ENCODE data around the gene TBKBP1. TPM values are rescaled to one million over a fixed set of nuclear protein-coding genes. Genes with fewer than 3 reads are reported as not detected.

TBKBP1 gene
- total RNA-seq, 1 donor from 2014 or later, result 13.6 TPM

DNA sequence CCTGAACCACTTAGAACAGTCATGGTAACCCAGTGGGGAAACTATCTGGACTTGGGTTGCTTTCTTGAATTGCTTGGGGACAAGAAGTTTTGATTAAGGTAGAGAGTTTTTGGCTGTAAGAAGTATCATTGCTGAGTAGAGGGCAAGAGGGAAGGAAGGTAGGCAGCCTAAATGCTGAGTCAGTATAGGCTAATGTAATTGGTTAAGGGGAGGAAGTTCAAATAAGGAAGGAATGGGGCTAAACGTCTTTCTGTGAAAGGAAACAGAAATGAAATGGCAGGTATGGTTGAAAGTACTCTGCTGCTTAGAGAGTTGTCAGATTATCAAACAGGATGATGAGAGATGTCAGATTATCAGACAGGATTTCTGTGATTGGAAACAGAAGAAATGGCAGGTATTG lies 23.9 kb upstream of the TBKBP1 start:
- Mint-ChIP-seq H3K4me3 (ENCODE audit: unreplicated experiment) (no peak overlapping the region), H3K36me3 (ENCODE audit: low read depth) (peaks cover 61% of the 10 kb centered on the region), H3K9me3 (ENCODE audit: low read depth) (no peaks in the 10 kb centered on the region), H3K27me3 (ENCODE audit: low read depth) (no peaks in the 10 kb centered on the region), H3K27ac (ENCODE audit: unreplicated experiment) (peak overlapping the region; percentile 36), H3K4me1 (ENCODE audit: low read depth) (no peaks in the 10 kb centered on the region)
- DNase-seq (ENCODE audit: low spot score), result no peak
- TF ChIP-seq, protein P1, sequence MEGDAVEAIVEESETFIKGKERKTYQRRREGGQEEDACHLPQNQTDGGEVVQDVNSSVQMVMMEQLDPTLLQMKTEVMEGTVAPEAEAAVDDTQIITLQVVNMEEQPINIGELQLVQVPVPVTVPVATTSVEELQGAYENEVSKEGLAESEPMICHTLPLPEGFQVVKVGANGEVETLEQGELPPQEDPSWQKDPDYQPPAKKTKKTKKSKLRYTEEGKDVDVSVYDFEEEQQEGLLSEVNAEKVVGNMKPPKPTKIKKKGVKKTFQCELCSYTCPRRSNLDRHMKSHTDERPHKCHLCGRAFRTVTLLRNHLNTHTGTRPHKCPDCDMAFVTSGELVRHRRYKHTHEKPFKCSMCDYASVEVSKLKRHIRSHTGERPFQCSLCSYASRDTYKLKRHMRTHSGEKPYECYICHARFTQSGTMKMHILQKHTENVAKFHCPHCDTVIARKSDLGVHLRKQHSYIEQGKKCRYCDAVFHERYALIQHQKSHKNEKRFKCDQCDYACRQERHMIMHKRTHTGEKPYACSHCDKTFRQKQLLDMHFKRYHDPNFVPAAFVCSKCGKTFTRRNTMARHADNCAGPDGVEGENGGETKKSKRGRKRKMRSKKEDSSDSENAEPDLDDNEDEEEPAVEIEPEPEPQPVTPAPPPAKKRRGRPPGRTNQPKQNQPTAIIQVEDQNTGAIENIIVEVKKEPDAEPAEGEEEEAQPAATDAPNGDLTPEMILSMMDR (IDR thresholded peaks at IDR 0.05), result no peak

DNA sequence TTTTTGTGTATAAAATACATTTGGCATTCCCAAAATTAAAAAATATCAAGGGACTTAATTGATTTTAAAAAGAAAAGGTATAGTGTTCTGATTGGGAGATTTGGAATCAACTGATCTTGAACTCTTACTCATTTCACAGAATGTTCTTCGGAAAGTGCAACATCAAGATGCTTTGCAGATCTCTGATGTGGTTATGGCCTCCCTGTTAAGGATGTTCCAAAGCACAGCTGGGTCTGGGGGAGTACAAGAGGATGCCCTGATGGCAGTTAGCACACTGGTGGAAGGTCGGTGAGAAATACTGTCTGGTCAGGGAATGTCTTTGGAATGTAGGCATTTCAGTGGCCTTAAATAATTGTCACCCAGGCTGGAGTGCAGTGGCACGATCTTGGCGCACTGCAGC lies 19.5 kb upstream of the TBKBP1 start:
- no peak for DNase-seq (ENCODE audit: low spot score)
- Mint-ChIP-seq H3K27ac (ENCODE audit: unreplicated experiment) (no peak overlapping the region), H3K4me1 (ENCODE audit: low read depth) (no peaks in the 10 kb centered on the region), H3K4me3 (ENCODE audit: unreplicated experiment) (no peak overlapping the region), H3K27me3 (ENCODE audit: low read depth) (no peaks in the 10 kb centered on the region), H3K36me3 (ENCODE audit: low read depth) (peaks cover 62% of the 10 kb centered on the region), H3K9me3 (ENCODE audit: low read depth) (no peaks in the 10 kb centered on the region)
- TF ChIP-seq, protein P1 (IDR thresholded peaks at IDR 0.05), result no peak

DNA sequence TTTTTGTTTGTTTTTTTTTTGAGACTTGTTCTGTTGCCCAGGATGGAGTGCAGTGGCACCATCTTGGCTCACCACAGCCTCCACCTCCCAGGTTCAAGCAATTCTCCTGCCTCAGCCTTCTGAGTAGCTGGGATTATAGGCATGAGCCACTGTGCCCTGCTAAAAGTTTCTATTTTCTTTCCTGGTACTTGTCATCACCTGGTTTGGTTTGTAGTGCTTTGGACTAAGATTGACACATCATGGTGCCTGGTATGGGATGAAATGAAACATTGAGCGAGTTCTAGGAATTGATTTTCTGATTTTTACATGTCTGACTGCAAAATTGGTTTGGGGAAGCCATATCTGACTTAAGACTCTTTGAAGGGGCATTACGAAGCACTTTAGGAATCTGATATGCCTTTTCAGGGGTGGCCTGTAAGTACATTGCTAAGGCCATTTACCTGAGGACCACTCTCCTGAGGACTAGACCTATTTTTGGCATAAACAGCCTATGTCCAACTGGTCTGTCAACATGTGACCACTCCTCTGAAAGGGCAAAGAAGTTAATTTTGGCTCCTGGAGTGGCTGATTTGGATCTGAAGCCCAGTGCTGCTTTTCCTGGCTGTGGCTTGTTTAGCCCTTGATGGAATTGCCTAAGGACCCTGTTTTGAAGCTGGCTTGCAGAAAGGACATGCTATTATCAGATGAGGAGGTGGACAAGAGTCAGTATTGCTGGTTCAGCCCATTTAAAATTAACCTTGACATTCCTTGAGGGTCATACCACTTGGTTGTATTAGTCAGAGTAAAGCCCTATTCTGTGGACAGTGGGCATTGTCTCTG lies 18.4 kb upstream of the TBKBP1 start:
- peaks cover 61% of the 10 kb centered on the region for H3K36me3 Mint-ChIP-seq (ENCODE audit: low read depth)

DNA sequence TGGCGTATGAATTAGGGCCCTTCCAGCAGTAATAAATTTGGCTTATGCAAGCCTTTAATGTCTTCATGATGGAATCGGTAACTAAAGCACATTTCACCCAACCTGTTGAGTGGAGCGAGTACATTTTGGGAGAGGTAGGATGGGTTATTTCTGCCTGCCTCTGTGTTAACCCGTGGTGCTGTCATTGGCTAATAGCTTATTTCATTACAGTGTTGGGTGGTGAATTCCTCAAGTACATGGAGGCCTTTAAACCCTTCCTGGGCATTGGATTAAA lies 17.8 kb upstream of the TBKBP1 start:
- no peaks in the 10 kb centered on the region for H3K4me1 Mint-ChIP-seq (ENCODE audit: low read depth)
- DNase-seq (ENCODE audit: low spot score), result no peak
- H3K4me3 Mint-ChIP-seq (ENCODE audit: unreplicated experiment), result no peak overlapping the region
- TF ChIP-seq, protein P1 (IDR thresholded peaks at IDR 0.05), result no peak
- H3K36me3 Mint-ChIP-seq (ENCODE audit: low read depth), result peaks cover 62% of the 10 kb centered on the region
- no peaks in the 10 kb centered on the region for H3K9me3 Mint-ChIP-seq (ENCODE audit: low read depth)
- no peaks in the 10 kb centered on the region for H3K27me3 Mint-ChIP-seq (ENCODE audit: low read depth)
- H3K27ac Mint-ChIP-seq (ENCODE audit: unreplicated experiment), result no peak overlapping the region

More for the DNA sequence above, 18.4 kb upstream of the TBKBP1 start:
- DNase-seq (ENCODE audit: low spot score), result no peak
- no peak overlapping the region for H3K27ac Mint-ChIP-seq (ENCODE audit: unreplicated experiment)
- no peaks in the 10 kb centered on the region for H3K9me3 Mint-ChIP-seq (ENCODE audit: low read depth)
- H3K4me1 Mint-ChIP-seq (ENCODE audit: low read depth), result no peaks in the 10 kb centered on the region
- no peaks in the 10 kb centered on the region for H3K27me3 Mint-ChIP-seq (ENCODE audit: low read depth)
- no peak overlapping the region for H3K4me3 Mint-ChIP-seq (ENCODE audit: unreplicated experiment)
- TF ChIP-seq, protein P1 (IDR thresholded peaks at IDR 0.05), result no peak

DNA sequence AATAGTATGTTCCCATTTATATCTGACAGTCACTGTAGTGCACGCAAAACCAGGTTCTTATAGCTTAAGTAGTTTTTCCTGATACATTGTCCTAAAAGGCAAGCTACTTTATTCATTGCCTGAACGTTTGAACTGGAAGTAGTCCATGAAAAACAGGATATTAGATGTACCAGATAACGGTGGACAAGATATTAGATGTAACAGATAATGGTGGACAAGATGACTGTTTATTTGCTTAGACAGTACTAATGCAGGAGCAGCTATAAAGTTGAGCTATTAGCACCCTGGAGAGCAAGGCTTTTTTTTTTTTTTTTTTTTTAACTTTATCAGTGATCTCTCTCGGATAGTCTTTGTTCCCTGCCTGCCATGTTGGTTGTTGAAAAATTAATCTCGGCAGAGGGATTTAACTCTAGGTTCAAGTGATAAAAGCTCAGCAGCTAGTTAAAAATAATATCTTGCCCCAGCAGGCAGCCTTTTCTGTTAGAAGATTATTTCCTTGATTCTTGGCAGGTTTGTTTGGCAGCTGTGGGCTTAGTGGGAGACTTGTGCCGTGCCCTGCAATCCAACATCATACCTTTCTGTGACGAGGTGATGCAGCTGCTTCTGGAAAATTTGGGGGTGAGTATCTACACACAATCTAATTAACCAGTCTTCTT lies 17.3 kb upstream of the TBKBP1 start:
- no peaks in the 10 kb centered on the region for H3K27me3 Mint-ChIP-seq (ENCODE audit: low read depth)
- TF ChIP-seq, protein P1 (IDR thresholded peaks at IDR 0.05), result no peak
- peaks cover 61% of the 10 kb centered on the region for H3K36me3 Mint-ChIP-seq (ENCODE audit: low read depth)
- DNase-seq (ENCODE audit: low spot score), result no peak
- H3K4me1 Mint-ChIP-seq (ENCODE audit: low read depth), result no peaks in the 10 kb centered on the region
- no peaks in the 10 kb centered on the region for H3K9me3 Mint-ChIP-seq (ENCODE audit: low read depth)
- H3K27ac Mint-ChIP-seq (ENCODE audit: unreplicated experiment), result no peak overlapping the region
- no peak overlapping the region for H3K4me3 Mint-ChIP-seq (ENCODE audit: unreplicated experiment)

Data from chondrocyte (in vitro differentiated cells).